ENCODE measurements around the gene PRX.

- no peak for TF ChIP-seq CTCF (IDR thresholded peaks at IDR 0.05; ENCODE audit: borderline replicate concordance, extremely low read depth, low read length, poor library complexity, severe bottlenecking)
- TF ChIP-seq EZH2 (IDR thresholded peaks at IDR 0.05; ENCODE audit: borderline replicate concordance, low read depth, low read length, severe bottlenecking): no peak
These were observed 48.6 kb upstream of the PRX start for GRCh38 chr19:40461669-40462221.
